Activated gamma-delta T cell (primary cell): Measurements from ENCODE around the gene KRT13.
"Not testable (repeated sequence)": the region's sequence is repeated elsewhere in the genome, so short reads cannot be mapped to it uniquely, and the experiment has no call there.

Experiments used
- DNase-seq: peaks from one replicate; lab custom pipeline; 2025; lab: John Stamatoyannopoulos, UW
- total RNA-seq, 2 donors: gene quantifications; one replicate each; lab custom pipeline; 2026; lab: John Stamatoyannopoulos, UW

The KRT13 gene
- total RNA-seq: 0 to 0.05 reads per million in 2 donors

DNA sequence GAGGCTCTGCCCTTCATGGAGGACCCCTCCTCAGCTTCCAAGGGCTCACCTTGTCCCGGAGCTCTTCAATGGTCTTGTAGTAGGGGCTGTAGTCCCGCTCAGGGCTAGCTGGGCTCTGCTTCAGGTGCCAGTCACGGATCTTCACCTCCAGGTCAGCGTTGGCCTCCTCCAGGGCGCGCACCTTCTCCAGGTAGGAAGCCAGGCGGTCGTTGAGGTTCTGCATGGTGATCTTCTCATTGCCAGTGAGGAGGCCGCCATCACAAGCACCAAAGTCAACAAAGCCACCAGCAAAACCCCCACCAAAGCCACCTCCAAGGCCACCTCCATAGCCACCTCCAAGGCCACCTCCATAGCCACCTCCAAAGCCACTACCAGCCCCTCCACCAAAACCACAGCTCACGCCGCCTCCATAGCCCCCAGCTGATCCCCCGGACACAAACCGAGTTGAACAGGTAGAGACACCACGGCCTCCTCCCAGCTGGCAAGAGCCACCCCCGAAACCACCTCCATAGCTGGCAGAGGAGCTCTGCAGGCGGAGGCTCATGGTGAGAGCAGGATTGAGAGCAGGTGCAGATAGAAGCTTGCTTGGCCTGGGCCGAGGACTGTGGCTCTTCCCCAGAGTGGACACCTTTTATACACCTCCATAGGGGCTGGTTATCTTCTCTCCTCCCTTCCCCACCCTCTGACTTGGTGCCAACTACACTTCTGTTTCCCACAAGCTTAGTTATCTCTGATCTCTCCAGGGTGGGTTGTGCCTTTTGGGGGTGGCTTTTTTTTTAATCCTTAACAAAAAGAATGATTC, at the start of gene KRT13:
Gene KRT13, minus strand, starts transcription at position 606 of the 802 bp plus-strand sequence. Its CDS starts 62 bp downstream, at position 544.
- no peak for DNase-seq

DNA sequence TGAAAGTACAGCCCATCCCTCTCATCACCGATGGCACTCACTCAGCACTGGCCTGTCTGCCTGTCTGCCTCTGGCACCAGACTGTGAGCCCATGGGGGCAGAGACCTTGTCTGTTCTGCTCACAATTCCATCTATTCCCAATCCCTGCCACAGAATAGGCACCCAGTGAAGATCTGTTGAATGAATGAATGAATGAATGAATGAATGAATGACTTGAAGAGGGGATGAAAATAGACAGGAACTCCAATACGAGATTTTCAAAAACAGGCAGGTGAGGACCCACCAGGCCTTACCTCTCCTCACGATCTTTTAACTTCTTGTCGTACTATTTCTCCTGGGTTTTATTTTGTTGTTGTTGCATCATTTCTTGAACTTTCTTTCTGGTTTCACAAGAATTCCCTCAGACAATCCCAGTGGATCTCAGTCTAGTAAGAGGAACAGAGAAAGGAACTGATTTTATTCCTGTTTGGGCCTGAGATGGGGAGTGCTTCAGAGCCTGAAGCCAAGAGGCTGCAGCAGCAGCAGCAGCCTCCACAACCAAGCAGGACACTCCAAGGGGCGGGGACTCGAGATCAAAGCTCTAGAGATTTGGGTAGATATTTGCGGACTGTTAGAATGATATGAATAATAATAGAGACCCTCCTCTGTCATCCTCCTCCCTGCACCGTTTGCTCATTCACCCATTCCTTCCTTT, 48.7 kb upstream of the KRT13 start:
- no peak for DNase-seq

DNA sequence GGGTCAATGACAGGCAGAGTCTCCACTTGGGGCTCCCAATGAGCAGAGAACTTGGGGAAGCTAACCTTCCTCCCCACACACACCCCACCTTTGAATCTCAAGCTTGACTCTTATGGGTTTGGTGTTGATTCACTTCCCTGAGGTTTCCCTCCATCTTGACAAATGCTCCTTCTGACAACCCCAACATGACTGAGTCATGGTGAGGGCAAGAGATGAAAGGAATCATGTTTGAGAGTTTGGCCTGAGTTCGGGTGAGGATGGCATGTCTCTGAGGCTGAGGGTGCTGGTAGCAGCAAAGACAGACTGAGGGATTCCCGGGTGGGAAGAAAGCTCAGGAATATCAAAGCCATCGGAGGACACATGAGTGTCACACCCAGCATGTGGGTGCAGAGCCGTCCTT, 47.8 kb upstream of the KRT13 start:
- DNase-seq: no peak

DNA sequence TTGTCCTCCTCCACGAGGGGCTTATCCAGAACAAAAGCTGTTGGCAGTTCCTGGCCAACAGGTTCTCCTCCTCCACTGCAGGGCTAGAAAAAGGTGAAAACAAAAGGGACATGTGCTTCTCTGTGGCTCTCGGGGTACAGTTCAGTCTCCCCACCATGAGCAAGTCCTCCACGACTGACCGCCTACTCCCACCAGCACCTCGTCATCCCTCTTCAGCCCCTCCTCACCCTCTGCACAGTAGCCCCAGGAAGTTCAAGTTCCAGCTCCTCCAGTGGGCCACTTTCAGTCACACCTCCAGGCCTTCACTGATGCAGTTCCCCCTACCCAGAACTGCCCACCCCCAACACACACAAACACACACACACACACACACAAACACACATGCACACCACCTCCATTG, 47.0 kb upstream of the KRT13 start:
- DNase-seq: no peak

DNA sequence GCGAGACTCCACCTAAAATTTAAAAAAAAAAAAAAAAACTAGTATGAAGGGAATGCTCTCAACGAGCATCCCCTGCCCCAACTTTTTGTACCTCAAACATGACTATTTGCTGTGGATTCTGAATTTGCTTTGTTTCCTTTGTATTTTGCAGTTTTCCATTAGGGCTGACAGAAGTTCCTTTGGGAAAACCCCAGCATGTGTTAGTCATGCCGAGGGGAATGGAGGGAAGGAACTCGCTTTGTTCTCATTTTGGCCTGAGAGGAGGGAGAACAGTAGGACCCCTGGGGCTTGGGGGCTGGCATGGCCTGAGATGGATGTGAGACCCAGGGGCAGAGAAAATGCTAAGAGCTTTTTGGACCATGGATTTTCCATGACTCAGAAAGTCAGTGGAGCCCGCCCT, 46.0 kb upstream of the KRT13 start:
- no peak for DNase-seq

DNA sequence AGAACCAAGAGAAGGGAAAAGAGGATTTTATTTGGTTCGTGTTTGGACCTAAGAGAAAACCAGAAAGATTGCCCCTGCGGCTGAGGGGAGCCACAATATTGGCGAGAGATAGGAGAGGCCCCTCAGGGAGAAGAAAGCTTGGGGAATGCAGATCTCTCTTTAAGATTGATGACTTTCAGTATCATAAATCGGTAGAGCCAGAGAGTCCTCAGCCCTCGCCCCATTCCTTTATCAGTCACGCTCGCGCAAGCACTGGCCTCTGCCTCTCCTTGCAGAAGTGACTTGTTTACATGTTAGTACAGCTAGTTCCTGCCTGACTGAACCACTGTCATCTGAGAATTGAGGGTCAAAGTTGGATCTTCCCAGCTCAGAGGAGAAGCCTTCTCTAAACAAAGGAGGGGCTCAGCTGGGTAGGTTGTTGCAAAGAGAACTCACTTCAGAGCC, 44.2 kb upstream of the KRT13 start:
- no peak for DNase-seq

DNA sequence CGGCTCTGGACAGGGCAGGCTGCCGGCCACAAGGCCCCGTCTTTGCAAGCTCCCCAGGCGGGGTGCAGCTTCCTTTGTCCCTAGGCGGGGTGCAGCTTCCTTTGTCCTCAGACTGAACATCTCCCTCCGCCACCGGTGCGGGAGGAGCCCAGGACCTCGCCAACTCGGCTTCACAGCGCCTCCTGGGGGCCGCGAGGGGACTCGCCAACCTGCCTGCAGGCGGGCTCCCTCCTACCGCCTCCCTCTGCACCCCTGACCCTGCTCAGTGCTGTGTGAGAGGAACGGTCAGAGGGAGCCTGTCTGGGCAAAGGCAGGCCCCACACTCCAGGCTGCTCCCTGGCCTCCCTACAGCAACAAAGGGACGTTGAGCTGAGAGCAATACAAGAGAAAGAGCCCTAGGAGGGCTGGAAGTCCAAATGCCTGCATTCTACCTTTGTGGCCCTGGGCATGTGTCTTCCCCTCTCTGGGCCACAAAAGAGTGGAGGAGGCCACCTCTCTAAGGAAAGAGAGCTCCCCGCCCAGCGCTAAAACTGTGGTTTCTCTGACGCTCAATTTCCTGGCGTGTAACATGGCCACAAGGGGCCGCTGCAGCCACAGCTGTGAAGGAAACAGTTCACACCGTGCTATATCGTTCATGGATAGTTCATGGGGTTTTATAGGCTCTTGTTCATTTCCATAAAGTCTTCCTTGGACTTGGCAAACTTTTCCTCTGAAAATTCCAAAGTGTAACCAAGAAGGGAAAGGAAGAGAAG, 43.6 kb upstream of the KRT13 start:
- DNase-seq: peak; percentile 40

DNA sequence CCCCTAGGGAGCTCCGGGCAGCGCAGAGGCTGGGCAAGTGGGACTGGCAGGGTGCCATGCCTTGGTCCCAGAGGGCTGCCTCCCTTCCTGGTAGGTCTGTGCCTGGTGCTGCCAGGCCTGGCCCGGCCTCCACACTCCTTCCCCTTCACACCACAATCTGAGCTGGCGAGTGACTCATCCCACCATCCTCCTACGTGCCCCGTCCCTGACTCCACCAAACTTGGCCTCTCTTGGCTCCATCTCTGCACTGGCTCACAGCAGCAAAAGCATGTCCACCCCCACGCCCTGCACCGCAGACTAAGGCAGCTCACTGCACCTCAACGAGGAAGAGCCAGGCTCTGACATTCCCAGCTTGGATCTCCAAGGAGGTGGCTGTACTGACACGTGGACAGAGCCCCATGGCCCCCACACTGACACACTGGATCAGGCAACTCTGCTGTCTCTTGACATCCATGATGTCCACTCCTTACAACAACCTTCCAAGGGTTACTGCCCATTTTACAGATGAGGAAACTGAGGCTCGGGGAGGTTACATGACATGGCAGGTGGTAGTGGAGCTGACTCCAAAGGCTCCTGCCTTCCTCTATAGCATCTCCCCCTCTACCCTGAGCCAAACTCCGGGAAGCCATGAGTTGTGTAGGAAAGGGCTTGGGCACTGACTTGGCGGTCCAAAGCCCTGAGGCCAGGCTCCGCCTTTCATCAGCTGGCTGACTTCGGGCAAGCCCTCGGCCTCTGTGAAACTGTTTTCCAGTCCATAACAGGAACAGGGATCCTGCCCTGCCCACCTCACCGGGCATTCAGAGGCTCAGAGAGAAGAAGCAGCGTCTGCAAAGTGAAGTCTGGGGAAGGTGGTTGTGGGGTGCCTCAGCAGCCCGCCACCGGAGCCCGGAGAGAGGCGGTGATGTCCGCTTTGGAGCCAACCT, 42.8 kb upstream of the KRT13 start:
- DNase-seq: no peak

DNA sequence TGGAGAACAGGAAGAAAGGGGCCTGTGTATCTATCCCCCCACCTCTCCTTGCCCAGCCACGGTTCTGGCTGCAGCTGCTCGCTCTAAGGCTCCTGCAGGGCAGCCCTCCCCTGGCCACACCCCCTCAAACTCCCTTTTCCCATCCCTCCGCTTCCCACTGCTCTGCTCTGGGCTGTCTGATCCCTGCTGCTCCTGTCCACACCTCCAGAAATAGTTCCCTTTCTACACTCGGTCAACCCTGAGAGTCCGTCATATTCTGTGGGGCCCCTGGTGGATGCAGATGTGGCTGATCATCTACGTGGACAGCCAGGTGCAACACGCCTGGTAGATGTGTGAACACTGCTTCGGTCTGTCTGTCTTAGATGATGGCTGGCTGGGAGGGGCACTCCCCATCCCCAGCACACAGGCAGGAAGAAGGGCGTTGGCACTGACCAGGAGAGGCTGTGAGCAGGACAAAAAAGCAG, 42.0 kb upstream of the KRT13 start:
- DNase-seq: no peak

DNA sequence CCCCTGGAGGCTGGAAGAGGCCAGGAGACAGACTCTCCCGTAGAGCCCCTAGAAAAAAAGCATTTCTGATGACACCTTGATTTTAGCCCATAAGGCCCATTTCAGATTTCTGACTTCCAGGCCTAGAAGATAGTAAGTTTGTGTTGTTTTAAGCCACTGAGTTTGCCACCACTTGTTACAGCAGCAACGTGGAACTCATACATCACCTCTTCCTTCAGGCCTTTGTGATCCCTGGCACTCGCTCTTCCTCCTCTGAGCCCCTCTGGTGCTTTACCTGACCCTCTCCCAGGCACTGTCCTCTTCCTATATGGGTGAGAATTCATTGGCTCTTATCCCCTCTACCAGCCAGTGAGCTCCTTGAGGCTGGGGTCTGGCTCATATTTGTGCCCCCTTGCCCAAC, 41.4 kb upstream of the KRT13 start:
- no peak for DNase-seq

DNA sequence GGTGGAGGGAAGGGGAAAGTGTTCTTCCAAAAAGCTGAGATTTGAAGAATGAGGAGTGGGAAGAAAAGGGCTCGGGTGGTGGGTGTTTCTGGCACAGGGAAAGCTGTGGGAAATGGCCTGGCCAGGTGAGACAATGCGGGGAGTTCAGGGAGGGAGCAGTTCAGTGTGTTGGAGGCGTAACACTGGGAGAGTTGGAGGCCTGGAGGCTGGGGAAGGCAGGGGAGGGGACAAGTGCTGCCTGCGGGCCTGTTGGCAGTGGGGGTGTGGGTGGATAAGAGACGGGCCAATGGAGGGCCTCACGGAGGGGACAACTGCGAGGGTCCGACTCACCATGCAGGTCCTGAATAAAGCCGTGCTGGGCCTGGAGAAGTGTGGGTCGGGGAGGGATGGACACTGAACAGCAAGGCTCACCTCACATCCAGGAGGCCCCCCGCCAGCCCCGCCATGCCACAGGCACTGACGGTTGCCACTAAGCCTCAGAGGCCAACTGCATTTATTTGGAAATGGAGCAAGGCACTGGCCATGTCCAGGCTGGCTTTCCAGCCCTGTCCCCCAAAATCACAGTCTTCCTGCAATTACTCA, 40.5 kb upstream of the KRT13 start:
- DNase-seq: no peak

DNA sequence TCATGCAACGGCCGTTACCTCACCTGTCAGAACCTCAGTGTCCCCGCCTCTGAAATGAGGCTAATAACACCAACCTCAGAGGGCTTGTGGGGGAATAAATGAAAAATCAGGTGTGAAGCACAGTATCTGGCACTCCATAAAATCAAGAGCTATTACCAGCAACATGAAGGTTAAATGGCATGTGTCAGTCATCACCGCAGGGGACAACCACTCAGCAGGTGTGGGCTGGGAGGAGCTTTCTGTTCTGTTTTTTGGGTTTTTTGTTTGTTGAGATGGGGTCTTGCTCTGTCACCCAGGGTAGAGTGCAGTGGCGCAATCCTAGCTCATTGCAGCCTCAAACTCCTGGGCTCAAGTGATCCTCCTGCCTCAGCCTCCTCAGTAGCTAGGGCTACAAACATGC, 39.5 kb upstream of the KRT13 start:
- DNase-seq: no peak

DNA sequence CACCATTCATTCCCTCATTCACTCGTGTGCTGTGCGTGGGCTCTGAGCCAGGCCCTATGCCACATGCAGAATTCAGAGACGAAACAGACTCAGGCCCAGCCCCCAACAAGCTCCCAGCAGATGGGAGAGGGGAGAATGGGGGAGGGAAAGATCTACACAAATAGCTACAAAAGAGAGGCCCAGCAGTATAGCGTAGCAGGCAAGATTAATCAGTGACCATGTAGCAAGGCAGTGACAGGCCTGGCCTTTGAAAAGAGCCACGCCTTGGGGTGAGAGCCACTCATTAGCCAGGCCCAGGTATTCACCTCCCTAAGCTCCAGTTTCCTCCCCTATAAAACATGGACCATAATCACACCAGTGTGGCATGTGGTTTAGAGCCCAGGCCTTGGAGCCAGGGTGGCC, 39.1 kb upstream of the KRT13 start:
- DNase-seq: no peak

DNA sequence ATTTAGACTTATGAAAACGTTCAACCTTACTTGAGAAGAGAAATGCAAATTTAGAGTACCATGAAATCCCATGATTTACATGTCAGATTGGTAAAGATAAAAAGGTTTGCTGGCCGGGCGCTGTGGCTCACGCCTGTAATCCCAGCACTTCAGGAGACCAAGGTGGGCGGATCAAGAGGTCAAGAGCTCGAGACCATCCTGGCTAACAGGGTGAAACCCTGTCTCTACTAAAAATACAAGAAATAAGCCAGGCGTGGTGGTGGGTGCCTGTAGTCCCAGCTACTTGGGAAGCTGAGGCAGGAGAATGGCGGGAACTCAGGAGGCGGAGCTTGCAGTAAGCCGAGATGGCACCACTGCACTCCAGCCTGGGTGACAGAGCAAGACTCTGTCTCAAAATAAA, 37.4 kb upstream of the KRT13 start:
- not testable (repeated sequence) for DNase-seq

DNA sequence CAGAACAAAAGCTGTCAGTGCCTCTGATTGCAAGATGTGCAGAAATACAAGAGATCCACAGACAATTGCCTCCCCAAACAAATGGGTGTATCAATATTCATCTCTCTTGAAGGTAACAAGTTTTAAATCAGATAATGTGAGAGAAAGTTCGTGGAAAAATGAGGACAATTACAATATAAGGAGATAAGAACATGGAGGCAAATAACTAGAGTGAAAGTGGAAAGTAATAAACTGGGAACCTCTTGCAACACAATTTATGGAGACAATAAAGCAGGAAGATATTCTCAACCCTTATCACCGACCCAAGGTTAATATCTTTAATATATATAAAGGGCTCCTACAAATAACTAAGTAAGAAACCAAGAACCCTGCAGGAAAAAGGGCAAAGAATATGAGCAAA, 36.9 kb upstream of the KRT13 start:
- no peak for DNase-seq

DNA sequence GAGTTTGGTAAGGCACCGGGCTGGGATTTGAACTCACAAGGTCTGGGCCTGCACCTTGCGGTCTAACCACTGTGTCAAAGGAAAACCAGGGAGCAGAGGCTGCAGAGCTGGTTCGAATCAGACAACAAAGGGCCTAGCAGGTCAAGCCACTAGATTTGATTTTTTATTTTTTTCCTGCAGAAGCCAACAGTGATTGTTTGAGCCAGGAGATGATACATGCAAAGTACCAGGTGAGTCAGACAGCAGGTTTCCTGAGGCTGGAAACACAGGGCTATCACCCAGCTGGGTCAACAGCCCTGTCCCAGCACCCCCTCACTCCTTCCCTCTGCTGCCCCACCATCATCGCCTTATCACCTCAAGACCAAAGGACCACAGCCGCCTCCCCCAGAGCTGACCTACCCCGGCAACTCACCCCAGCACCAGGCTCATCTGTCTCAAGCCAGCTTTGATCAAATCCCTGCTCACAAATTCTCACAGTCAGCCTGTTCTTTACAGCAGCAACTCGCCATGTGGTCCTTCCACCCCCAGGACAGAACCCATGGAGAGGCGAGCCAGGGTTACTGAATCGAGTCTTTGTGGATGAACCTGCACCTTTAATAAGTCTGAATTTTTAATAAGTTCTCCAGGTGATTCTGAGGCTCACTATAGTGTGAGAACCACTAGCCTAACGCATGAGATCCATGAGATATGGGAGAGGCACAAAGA, 35.7 kb upstream of the KRT13 start:
- no peak for DNase-seq

DNA sequence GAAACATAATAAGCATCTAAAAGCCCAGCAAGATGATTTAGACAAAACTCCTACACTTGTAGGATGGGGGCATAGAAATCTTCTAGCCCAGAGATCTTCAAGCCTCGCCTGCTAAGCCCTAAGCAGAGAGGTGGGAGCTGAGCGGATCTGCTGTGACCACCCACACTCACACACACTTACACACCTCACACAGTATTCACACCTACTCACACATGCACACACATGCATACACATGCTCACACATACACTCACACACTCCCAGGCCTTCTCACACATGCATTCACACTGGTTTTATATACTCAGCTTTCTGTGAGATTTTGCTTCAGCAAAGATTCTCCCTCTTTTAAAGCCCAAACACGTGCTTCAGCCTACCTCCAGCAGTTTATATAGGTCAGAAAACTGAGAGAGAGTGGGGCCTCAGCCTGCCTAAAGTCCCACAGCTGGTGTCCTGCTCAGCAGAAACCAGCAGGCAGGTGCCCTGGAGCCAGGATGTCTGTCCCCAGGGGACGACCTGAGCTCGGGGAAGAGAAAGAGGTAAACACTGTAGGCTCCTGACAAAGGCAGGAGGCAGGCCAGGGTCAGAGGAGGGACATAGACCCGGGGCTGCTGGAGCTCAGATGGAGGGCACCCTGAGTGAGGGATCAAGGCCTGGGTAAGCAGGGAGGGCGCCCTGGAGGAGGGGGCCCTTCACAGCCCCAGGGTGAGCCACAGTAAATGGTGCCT, 34.7 kb upstream of the KRT13 start:
- DNase-seq: no peak

DNA sequence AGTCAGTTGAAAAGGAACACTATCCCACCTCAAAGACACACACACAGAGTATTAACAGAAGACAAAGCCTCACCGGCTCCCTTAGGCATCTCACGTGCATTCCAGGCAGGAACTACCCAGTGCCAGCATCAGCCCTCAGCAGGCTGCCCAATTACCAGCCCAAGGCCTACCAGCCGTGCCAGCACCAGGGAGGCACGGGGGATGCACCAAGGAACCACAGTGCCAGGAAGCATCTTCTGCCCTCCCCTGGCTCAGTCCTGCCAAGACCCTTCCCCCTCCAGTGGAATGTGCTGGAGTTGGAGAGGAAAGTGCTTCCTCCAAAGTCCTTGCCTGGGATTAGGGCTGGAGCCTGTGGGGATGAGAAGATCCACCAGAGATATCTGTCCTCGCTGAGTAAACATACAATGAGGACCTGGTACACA, 33.7 kb upstream of the KRT13 start:
- DNase-seq: no peak

DNA sequence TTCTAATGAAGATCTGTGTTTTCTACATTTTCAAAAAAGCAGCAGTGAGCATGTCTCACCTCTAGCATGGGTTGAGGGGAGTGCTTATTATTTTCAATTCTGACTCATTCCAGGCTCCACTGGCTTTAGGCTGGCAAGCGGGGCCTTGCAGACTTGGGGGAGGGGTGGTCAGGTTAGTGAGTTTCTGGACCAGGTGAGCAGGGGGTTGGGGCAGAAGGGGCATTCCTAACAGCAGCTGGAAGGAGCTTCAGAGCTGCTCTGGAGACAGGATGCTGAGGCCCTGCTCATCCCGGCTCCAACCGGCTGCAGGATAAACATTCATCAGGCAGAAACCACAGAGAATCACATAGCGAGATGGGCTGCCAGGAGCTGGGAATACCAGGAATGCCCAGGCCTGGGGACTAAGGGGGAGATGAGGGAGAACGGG, 33.2 kb upstream of the KRT13 start:
- DNase-seq: no peak

DNA sequence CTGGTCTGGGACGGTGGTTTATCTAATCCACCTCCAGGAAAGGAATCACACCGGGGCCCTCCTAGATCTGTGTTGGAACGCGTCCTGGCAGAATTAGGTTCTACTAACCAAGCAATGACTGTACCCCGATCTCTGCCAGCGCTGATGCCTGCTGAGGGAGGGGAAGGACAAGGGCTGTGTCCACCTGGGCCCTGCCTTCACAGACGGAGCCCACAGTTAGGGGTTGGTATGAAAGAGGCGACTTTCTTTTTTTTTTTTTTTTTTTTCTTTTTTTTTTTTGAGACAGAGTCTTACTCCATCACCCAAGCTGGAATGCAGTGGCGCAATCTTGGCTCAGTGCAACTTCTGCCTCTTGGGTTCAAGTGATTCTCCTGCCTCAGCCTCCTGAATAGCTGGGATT, 32.6 kb upstream of the KRT13 start:
- DNase-seq: no peak
